Endodermal cell (in vitro differentiated cells): ENCODE measurements around the gene MAN2B2. TPM values are rescaled to one million over a fixed set of nuclear protein-coding genes. Genes with fewer than 3 reads are reported as not detected.

Source experiments
- DNase-seq: peaks from one replicate; pipeline ENCODE4 v3.0.0-alpha.2; 2017
- H3K27ac ChIP-seq: 2 replicates; pipeline ENCODE4 v1.5.1; 2013; ENCODE audit warnings: mild to moderate bottlenecking, low read depth, low read length, moderate library complexity
- H3K27me3 ChIP-seq: 2 replicates; pipeline ENCODE4 v1.6.1; 2013; ENCODE audit warnings: mild to moderate bottlenecking, low read length, moderate library complexity; ENCODE audit not compliant: insufficient read depth, control insufficient read depth, poor library complexity, severe bottlenecking
- H3K36me3 ChIP-seq: 2 replicates; pipeline ENCODE4 v1.7.0; 2013; ENCODE audit warnings: mild to moderate bottlenecking, low read length, moderate library complexity; ENCODE audit not compliant: control insufficient read depth, insufficient read depth
- H3K4me1 ChIP-seq: one replicate; pipeline ENCODE4 v1.7.0; 2013; ENCODE audit warnings: low read length; ENCODE audit not compliant: control insufficient read depth, insufficient read depth
- H3K4me3 ChIP-seq: 2 replicates; pipeline ENCODE4 v1.5.1; 2013; ENCODE audit warnings: mild to moderate bottlenecking, low read length, moderate library complexity
- H3K9ac ChIP-seq: 2 replicates; pipeline ENCODE4 v1.6.1; 2013; ENCODE audit warnings: mild to moderate bottlenecking, low read length, moderate library complexity; ENCODE audit not compliant: poor library complexity, severe bottlenecking; ENCODE audit errors: extremely low read depth
- H3K9me3 ChIP-seq: 2 replicates; pipeline ENCODE4 v1.6.1; 2013; ENCODE audit warnings: mild to moderate bottlenecking, low read length, moderate library complexity; ENCODE audit not compliant: control insufficient read depth
- H3K27ac Mint-ChIP-seq: 2 replicates; pipeline ENCODE4 v1.8.0; 2020; ENCODE audit warnings: mixed read lengths
- H3K27me3 Mint-ChIP-seq: 2 replicates; pipeline ENCODE4 v1.8.0; 2021; ENCODE audit warnings: mild to moderate bottlenecking, mixed read lengths; ENCODE audit not compliant: insufficient read depth
- H3K36me3 Mint-ChIP-seq: 2 replicates; pipeline ENCODE4 v1.8.0; 2020; ENCODE audit warnings: low read depth, mixed read lengths
- H3K4me1 Mint-ChIP-seq: 2 replicates; pipeline ENCODE4 v1.8.0; 2020; ENCODE audit warnings: mixed read lengths
- H3K4me3 Mint-ChIP-seq: 2 replicates; pipeline ENCODE4 v1.8.0; 2020; ENCODE audit warnings: mild to moderate bottlenecking, moderate library complexity, mixed read lengths
- H3K9me3 Mint-ChIP-seq: 2 replicates; pipeline ENCODE4 v1.8.0; 2020; ENCODE audit warnings: mild to moderate bottlenecking, mixed read lengths
- CTCF ChIP-seq: fragments of 200-600 bp; sonication (generic); conservative IDR thresholded peaks from 2 replicates; pipeline ENCODE4 v1.5.0; 2021; ENCODE audit warnings: antibody characterized with exemption, mild to moderate bottlenecking
- WGBS, 2 experiments: methylation state at CpG; one replicate each; pipeline versions ENCODE4 v1.1.5 to v1.1.7; 2013; ENCODE audit warnings: missing lambda C conversion rate in 2 of 2, mixed read lengths in 1 of 2; ENCODE audit not compliant: insufficient coverage in 1 of 2, insufficient read length in 1 of 2; 5-methylcytosine and 5-hydroxymethylcytosine counted together
- total RNA-seq, 2 donors: library from RNA; stranded (reverse); fragmentation: NEBNext Ultra II Directional in 1 of 2; extraction: Animal tissue kit (Norgen Biotek cat#: 25700) in 1 of 2; gene quantifications; 2 replicates in 1 of 2; 3 replicates in 1 of 2; pipeline ENCODE4 v1.2.1, GENCODE V29; 2021

MAN2B2 gene
- total RNA-seq, 2 donors from 2014 or later = 13.3 to 20.8 TPM

GRCh38 chr4:6548882-6549230 is 26.1 kb upstream of the MAN2B2 start:
- H3K9ac ChIP-seq = no peak overlapping the region
- 83 to 87% methylated on average over 2 to 4 of the region's 4 CpGs for WGBS, 2 experiments
- H3K27ac ChIP-seq = no peak overlapping the region
- peaks cover 6% of the 10 kb centered on the region for H3K27me3 ChIP-seq
- Mint-ChIP-seq H3K9me3 (peaks cover 12% of the 10 kb centered on the region), H3K27ac (no peak overlapping the region), H3K36me3 (no peaks in the 10 kb centered on the region), H3K4me3 (no peak overlapping the region), H3K27me3 (peaks cover 39% of the 10 kb centered on the region), H3K4me1 (no peaks in the 10 kb centered on the region)
- no peak overlapping the region for H3K4me3 ChIP-seq
- H3K9me3 ChIP-seq = peaks cover 12% of the 10 kb centered on the region
- H3K4me1 ChIP-seq = no peaks in the 10 kb centered on the region
- no peak for TF ChIP-seq CTCF
- H3K36me3 ChIP-seq = no peaks in the 10 kb centered on the region
- no peak for DNase-seq

- Mint-ChIP-seq H3K27ac (no peak overlapping the region), H3K4me1 (no peaks in the 10 kb centered on the region), H3K9me3 (peaks cover 12% of the 10 kb centered on the region), H3K4me3 (no peak overlapping the region), H3K36me3 (no peaks in the 10 kb centered on the region), H3K27me3 (peaks cover 41% of the 10 kb centered on the region)
- Histone ChIP-seq H3K9ac (no peak overlapping the region), H3K36me3 (no peaks in the 10 kb centered on the region), H3K4me3 (no peak overlapping the region), H3K27me3 (peaks cover 6% of the 10 kb centered on the region), H3K9me3 (peaks cover 12% of the 10 kb centered on the region), H3K4me1 (no peaks in the 10 kb centered on the region), H3K27ac (no peak overlapping the region)
- DNase-seq = peak; percentile 81
- WGBS, 2 experiments = 57 to 59% methylated on average over 5 to 7 of the region's 7 CpGs
- peak; percentile 55 for TF ChIP-seq CTCF
Measured at GRCh38 chr4:6549445-6549844, 25.5 kb upstream of the MAN2B2 start.

- Mint-ChIP-seq H3K9me3 (peaks cover 12% of the 10 kb centered on the region), H3K27ac (no peak overlapping the region), H3K4me1 (no peaks in the 10 kb centered on the region), H3K27me3 (peaks cover 43% of the 10 kb centered on the region), H3K4me3 (no peak overlapping the region), H3K36me3 (no peaks in the 10 kb centered on the region)
- no peaks in the 10 kb centered on the region for H3K36me3 ChIP-seq
- no peak overlapping the region for H3K4me3 ChIP-seq
- no peak for DNase-seq
- no peak overlapping the region for H3K9ac ChIP-seq
- H3K4me1 ChIP-seq = no peaks in the 10 kb centered on the region
- peaks cover 8% of the 10 kb centered on the region for H3K27me3 ChIP-seq
- TF ChIP-seq CTCF = no peak
- no peak overlapping the region for H3K27ac ChIP-seq
- WGBS, 2 experiments = 66 to 80% methylated on average over 10 to 13 of the region's 13 CpGs
- H3K9me3 ChIP-seq = peaks cover 12% of the 10 kb centered on the region
Measured at GRCh38 chr4:6549890-6550620, 24.9 kb upstream of the MAN2B2 start.
